ENCODE measurements around the gene CD58.

The CD58 gene

DNA sequence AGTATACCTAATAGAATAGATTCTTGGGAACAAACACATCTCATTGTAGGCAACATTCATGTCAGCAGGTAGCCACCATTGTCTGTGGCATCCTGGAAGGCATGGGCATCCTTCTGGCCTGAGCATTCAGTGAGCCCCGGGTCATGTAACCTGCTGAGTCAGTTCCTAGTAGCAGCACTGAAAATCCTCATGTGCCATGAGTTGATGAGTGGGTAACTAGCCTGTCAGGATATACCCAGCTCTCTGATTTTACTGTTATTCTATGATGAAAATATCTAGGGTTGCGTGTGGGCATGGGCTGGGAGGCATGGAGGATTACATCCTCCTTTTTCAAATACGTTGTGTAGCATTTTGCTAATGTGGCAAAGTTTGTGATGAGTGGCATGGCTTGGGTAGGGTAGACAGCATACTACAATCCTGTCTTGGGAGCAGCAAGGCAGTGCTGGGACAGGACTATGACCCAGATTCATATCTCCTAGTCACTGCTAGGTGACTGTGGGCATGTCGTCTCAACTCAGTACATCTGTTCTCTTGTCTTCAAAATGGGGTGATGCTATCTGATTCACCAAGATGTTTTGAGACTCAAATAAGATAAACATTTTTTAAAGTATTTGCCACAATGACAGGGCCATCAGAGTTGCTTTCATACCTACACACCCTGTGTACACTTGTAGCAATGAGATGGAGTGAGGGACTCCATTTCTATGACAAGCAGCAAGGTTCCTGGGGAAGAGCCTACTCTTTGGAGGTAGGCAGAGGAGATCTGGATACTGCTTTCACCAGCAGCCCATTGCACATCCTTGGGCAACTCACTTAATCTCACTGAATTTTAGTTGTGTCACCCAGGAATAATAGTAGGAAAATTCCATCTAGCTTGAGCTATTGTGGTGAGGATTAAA, 62.5 kb downstream of the CD58 start:
- DNase-seq = no peak

- no peak for DNase-seq
Measured at GRCh38 chr1:116507631-116508030, 63.2 kb downstream of the CD58 start.

GRCh38 chr1:116506132-116507004, 64.5 kb downstream of the CD58 start:
- no peak for DNase-seq

- peak; percentile 74 for DNase-seq
Measured at GRCh38 chr1:116504308-116505156, 66.3 kb downstream of the CD58 start.

DNA sequence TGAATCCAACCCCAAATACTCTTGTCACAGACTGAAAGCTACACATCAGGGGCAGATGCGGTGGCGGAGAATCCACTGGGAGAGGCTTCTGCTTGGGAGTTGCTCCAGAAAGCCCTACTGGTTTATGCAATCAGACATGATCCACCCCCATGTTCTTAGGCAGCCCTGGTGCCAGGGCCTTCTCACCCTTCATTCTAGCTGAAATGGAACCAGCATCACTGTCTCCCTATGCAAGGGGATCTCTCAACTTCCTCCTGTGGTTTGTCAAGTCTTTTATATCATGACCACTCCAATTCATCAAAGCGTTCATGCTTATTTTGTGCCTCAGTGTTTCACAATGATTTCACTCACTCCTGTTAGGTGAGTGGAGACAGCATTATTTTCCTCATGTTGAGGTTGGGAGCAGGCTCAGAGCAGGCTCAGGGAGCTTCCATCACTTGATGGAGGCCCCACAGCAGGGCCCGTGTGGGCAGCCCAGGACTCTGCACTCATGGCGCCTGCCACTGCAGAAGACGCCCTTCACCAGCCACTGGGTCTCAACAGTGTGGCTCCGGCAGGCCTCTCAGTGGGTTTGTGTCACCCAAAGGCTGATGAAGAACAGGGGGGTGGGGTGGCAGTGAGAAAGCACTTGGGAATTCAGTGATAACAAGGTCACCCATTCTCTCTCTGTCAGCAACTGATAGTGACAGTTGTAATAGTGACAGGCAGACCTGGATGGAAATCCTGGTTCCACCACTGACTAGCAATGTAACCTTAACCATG, 67.1 kb downstream of the CD58 start:
- DNase-seq = peak in 1 of 2 donors; percentile 19

GRCh38 chr1:116502671-116503314, 68.0 kb downstream of the CD58 start:
- no peak for DNase-seq

GRCh38 chr1:116501870-116502244, 69.0 kb downstream of the CD58 start:
- no peak for DNase-seq

DNA sequence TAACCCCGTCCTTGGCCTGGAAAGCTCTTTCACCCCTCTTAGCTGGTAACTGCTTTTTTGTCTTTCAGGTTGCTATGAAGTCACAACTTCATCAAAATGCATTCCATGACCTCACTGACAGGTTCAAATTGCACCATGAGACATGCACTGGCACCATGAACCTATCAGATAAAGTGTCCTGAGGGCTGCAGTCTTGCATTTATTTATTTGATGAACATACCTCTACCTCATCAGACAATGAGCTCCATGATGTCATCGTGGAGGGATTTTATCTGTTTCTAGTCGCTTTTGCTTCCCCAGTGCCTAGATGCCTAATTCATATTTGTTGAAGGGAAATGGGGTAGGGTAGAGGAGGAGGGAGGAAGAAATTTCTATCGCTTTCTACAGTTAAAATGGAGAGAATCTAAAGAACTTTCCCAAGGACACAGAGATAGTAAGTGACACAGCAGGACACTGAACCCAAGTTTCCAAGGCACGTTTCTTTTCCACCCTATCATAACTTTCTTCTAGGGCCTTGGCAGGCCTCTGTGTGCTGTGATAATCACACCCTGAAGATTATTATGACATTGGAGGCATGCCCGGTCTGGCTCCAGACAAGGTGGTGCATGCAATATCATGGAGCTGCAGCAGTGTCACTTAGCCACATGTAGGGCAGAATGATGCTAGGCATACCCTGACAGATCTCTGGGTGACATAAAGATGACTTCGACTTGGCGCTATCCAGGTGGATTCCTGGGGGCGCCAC, 69.5 kb downstream of the CD58 start:
- no peak for DNase-seq

DNA sequence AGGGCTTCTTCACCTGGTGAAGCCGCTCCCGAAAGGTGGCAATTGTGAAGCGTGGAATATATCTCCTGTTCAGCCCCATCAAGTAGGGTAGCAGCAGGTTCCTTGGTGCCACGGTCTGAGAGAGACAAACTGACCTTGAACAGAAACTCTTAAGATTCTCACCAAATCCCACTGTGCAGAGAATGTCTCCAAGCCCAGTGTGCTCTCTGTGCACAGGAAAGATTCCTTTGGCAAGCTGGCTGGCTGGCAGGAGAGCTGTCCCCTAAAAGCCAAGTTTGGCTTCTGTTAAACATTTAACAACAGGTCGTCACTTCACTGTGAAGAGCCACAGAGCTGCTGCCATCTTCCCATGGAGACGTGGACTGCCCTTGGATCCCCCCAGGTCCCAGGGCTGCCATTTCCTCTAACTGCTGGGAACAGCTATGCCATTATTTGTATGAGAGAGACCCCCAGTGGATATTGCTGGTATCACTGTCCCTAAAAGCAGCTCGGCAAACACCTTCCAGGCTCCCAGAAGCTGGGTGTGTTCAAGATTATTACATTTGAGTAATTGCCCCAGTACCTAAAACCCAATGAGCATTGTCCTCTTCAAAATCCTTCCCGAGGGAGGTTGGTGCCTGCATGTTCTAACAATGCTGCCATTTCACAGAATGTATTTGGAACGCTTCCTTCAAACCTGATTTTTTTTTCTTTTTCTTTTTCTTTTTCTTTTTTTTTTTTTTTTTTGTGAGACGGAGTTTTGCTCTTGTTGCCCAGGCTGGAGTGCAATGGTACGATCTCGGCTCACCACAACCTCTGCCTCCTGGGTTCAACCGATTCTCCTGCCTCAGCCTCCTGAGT, 71.8 kb downstream of the CD58 start:
- peak; percentile 37 to 57 for DNase-seq

DNA sequence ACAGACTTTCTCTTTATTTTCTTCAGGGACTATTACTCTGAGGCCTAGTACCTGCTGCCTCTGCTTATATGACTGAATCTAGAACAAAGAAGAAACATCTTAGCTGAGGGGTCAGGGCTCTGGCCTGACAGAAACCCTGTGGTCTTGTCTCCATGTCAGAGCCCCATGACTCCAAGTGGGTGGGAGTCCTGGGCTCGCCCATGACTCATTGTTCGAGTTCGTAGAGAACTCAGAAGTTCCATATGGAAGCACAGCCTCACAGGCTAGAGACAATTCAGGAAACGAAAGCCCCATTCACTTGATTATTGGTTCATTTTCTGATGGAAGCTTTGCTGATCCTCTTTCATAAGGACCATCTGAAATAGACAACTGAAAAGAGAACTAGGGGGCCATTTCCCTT, 73.2 kb downstream of the CD58 start:
- no peak for DNase-seq

GRCh38 chr1:116496898-116497297, 73.9 kb downstream of the CD58 start:
- no peak for DNase-seq

DNA sequence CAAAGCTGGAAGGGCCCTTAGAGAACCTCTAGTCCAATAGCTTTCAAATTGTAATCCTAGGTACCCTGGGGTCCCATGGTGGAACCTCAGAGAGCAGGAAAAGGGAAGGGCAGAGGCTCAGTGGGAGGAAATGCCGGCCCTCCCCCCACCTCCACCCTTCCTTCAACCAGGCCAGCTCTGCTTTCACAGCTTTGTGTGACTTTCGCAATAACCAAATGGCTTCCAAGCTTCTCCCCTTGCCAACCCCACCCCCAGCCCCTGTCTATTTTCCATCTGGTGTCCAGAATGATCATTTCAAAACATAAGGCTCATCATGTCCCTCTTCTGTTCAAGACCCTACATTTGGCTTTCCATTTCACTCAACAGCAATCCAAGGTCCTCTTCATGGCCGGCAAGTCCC, 74.4 kb downstream of the CD58 start:
- DNase-seq = no peak

DNA sequence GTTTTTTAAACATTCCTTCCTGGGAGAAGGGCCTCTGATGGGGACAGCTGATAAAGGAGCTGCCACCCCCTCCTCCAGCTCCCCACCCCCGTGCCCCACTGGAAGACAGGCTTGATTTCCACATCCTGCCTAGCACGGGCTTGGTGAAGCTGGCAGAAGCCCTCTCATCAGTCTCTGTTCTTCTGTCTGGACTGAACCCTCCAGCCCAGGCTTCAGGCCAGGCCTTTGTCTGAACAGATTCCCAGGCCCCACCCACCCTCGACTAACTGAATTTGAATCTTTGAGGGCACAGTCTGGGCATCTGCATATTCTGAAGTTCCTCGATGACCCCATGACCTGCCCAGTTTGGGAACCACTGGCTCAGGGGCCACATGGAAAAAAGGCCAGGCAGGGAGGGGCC, 75.3 kb downstream of the CD58 start:
- no peak for DNase-seq

- no peak for DNase-seq
Measured at GRCh38 chr1:116494745-116495144, 76.1 kb downstream of the CD58 start.

- no peak for DNase-seq
Measured at GRCh38 chr1:116494353-116494692, 76.5 kb downstream of the CD58 start.

DNA sequence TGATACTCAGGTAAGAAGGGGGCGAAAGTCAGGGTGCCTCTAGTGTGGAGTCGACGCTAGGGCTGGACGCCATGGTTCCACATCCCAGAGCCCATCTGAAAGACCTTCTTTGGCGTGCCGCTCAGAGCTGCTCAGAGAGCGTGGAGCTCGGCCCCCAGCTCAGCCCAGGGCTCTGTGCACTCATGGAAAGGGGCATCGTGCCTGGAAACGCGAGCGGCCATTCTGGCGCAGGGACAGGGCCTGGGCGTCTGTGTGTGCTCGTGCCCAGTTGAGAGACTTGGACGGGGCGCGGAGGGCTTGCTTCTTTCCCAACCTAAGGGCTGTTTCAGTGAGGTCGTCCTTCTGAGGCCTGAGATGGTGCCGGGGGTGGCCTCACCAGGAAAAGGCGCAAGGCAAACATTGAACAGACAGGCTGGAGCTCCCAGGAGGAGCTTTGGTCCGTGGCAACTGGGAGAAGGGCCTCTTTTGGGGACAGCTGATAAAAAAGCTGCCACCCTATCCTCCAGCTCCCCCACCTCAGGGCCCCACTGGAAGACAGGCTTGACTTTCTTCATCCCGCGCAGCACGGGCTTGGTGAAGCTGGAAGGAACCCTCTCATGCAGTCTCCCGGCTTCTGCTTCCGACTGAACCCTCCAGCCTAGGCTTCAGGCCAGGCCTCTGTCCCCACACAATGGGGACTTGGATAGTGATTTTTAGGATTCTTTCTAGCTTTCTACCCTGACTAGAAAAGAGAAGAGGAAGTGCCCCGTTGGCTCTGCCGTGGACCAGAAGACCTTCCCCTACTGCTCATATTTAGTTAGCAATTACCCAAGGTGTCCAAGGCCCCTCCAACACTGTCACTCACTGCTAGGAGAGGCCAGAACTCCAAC, 77.1 kb downstream of the CD58 start:
- no peak for DNase-seq

GRCh38 chr1:116493036-116493435, 77.8 kb downstream of the CD58 start:
- DNase-seq = no peak

DNA sequence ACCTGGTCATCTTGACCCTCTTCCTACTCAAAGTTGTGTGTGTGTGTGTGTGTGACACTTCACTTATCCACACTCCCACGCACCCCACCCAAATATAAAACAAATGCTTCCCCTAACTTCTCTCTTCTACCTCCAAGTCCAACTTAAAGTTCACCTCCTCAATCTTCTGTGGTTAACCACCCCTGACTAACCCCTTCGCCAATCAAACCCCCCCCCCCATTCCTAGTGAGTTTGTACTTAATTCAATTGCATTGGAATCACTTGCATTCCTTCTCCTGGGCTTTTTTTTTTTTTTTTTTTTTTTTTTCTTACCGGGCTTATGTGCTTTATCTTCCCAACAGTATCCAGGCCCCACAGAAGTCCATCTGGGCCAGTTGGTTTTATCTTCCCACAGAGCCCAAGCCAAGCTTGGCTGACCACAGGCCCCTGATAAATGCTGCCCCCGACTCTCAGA, 78.4 kb downstream of the CD58 start:
- no peak for DNase-seq

Data from stimulated activated CD4-positive, alpha-beta T cell treated with anti-CD3 and anti-CD28 coated beads, Interleukin-2, amount 100 ng/mL, for 24 hours (primary cell).